GM13977 (cell line): ENCODE measurements around the gene SPIRE2.

Experiments used
- DNase-seq: peaks from one replicate; pipeline ENCODE4 v3.0.0; 2012; ENCODE audit warnings: low spot score
- CTCF ChIP-seq: IDR thresholded peaks from 2 replicates; pipeline ENCODE4 v1.5.1; 2012; ENCODE audit warnings: mild to moderate bottlenecking, control low read depth; ENCODE audit not compliant: insufficient read depth; ENCODE audit errors: extremely low read depth, missing control alignments
- in situ Hi-C: fragments of 300-500 bp; cut with MboI; formaldehyde crosslinking; loops from one replicate; pipeline ENCODE4 v1.12.0; 2022; ENCODE audit warnings: low sequenced_read_pairs, low pct_unique_long_range_greater_than_20kb, mixed read lengths, inconsistent platforms; ENCODE audit not compliant: unreplicated experiment

Gene SPIRE2

GRCh38 chr16:89883346-89884040, 55.2 kb downstream of the SPIRE2 start:
- TF ChIP-seq CTCF, result no peak
- DNase-seq, result no peak
- in situ Hi-C loops, result no loop called here

GRCh38 chr16:89884041-89884421, 55.8 kb downstream of the SPIRE2 start:
- no peak for DNase-seq
- no peak for TF ChIP-seq CTCF
- in situ Hi-C loops, result no loop called here

- DNase-seq, result no peak
- in situ Hi-C loops, result no loop called here
- TF ChIP-seq CTCF, result no peak
These were observed 59.0 kb downstream of the SPIRE2 start for GRCh38 chr16:89887243-89887642.

GRCh38 chr16:89890200-89890599, 61.9 kb downstream of the SPIRE2 start:
- TF ChIP-seq CTCF, result no peak
- in situ Hi-C loops, result no loop called here
- DNase-seq, result no peak

- TF ChIP-seq CTCF, result no peak
- in situ Hi-C loops, result no loop called here
- DNase-seq, result no peak
These were observed 62.8 kb downstream of the SPIRE2 start for GRCh38 chr16:89890886-89891657.

- no peak for TF ChIP-seq CTCF
- in situ Hi-C loops, result no loop called here
- DNase-seq, result no peak
These were observed 63.9 kb downstream of the SPIRE2 start for GRCh38 chr16:89892055-89892630.
